GM19043 (cell line): ENCODE measurements around the gene SEMA4D.

ENCODE experiments used
- ATAC-seq: cut with Tn5 transposase; IDR thresholded peaks from one replicate; pipeline ENCODE4 v1.9.1; 2021; ENCODE audit warnings: low read depth; ENCODE audit not compliant: unreplicated experiment

The SEMA4D gene

GRCh38 chr9:89529243-89530035 is 31.5 kb upstream of the SEMA4D start:
- no peak for ATAC-seq

GRCh38 chr9:89528540-89528939 is 30.6 kb upstream of the SEMA4D start:
- ATAC-seq, result no peak

GRCh38 chr9:89528131-89528530 is 30.2 kb upstream of the SEMA4D start:
- no peak for ATAC-seq

GRCh38 chr9:89527084-89527483 is 29.2 kb upstream of the SEMA4D start:
- ATAC-seq, result no peak

GRCh38 chr9:89526667-89527066 is 28.8 kb upstream of the SEMA4D start:
- ATAC-seq, result no peak

GRCh38 chr9:89525446-89526374 is 27.8 kb upstream of the SEMA4D start:
- no peak for ATAC-seq

GRCh38 chr9:89524963-89525362 is 27.1 kb upstream of the SEMA4D start:
- no peak for ATAC-seq

- ATAC-seq, result no peak
These were observed 26.0 kb upstream of the SEMA4D start for GRCh38 chr9:89523948-89524347.

- ATAC-seq, result no peak
These were observed 25.0 kb upstream of the SEMA4D start for GRCh38 chr9:89522959-89523285.

- peak; percentile 93 for ATAC-seq
These were observed 24.5 kb upstream of the SEMA4D start for GRCh38 chr9:89522261-89522958.

- no peak for ATAC-seq
These were observed 21.5 kb upstream of the SEMA4D start for GRCh38 chr9:89519366-89519805.

GRCh38 chr9:89518466-89519365 is 20.8 kb upstream of the SEMA4D start:
- ATAC-seq, result no peak

- no peak for ATAC-seq
These were observed 17.5 kb upstream of the SEMA4D start for GRCh38 chr9:89515416-89515815.

- no peak for ATAC-seq
These were observed 17.0 kb upstream of the SEMA4D start for GRCh38 chr9:89514956-89515355.

GRCh38 chr9:89514337-89514736 is 16.4 kb upstream of the SEMA4D start:
- ATAC-seq, result no peak

- no peak for ATAC-seq
These were observed 15.9 kb upstream of the SEMA4D start for GRCh38 chr9:89513837-89514236.

GRCh38 chr9:89512382-89512781 is 14.5 kb upstream of the SEMA4D start:
- no peak for ATAC-seq

GRCh38 chr9:89508951-89509615 is 11.2 kb upstream of the SEMA4D start:
- no peak for ATAC-seq

- no peak for ATAC-seq
These were observed 8.0 kb upstream of the SEMA4D start for GRCh38 chr9:89505911-89506310.

- no peak for ATAC-seq
These were observed 7.1 kb upstream of the SEMA4D start for GRCh38 chr9:89505048-89505447.
